T-helper 2 cell (primary cell): Measurements from ENCODE around the gene MUC5B.

Source experiments
- DNase-seq, 5 experiments: peaks; one replicate each; pipeline versions ENCODE4 v3.0.0 to v3.0.0-alpha.2; 2012 to 2022

Gene MUC5B

GRCh38 chr11:1269957-1270356 lies 47.1 kb downstream of the MUC5B start:
- no peak for DNase-seq

- DNase-seq: no peak
Measured at GRCh38 chr11:1270476-1270875, 47.6 kb downstream of the MUC5B start.

GRCh38 chr11:1271002-1271401 lies 48.1 kb downstream of the MUC5B start:
- DNase-seq: no peak

GRCh38 chr11:1271406-1271805 lies 48.5 kb downstream of the MUC5B start:
- no peak for DNase-seq

GRCh38 chr11:1271927-1272326 lies 49.1 kb downstream of the MUC5B start:
- no peak for DNase-seq

- DNase-seq: no peak
Measured at GRCh38 chr11:1272531-1272930, 49.7 kb downstream of the MUC5B start.

- DNase-seq: no peak
Measured at GRCh38 chr11:1274501-1274900, 51.6 kb downstream of the MUC5B start.

- no peak for DNase-seq
Measured at GRCh38 chr11:1275021-1275420, 52.2 kb downstream of the MUC5B start.

GRCh38 chr11:1276041-1276790 lies 53.4 kb downstream of the MUC5B start:
- DNase-seq: no peak

GRCh38 chr11:1276866-1277615 lies 54.2 kb downstream of the MUC5B start:
- DNase-seq: no peak

- DNase-seq: no peak
Measured at GRCh38 chr11:1277936-1278512, 55.2 kb downstream of the MUC5B start.

- DNase-seq: no peak
Measured at GRCh38 chr11:1278766-1279673, 56.2 kb downstream of the MUC5B start.

GRCh38 chr11:1279674-1280055 lies 56.8 kb downstream of the MUC5B start:
- no peak for DNase-seq

- no peak for DNase-seq
Measured at GRCh38 chr11:1280116-1281035, 57.5 kb downstream of the MUC5B start.

- DNase-seq: no peak
Measured at GRCh38 chr11:1281326-1281973, 58.6 kb downstream of the MUC5B start.

- DNase-seq: no peak
Measured at GRCh38 chr11:1281974-1282365, 59.1 kb downstream of the MUC5B start.

GRCh38 chr11:1283091-1283511 lies 60.2 kb downstream of the MUC5B start:
- no peak for DNase-seq

- DNase-seq: no peak
Measured at GRCh38 chr11:1283906-1284305, 61.0 kb downstream of the MUC5B start.

GRCh38 chr11:1285316-1285744 lies 62.5 kb downstream of the MUC5B start:
- no peak for DNase-seq

- DNase-seq: no peak
Measured at GRCh38 chr11:1285876-1286275, 63.0 kb downstream of the MUC5B start.

GRCh38 chr11:1287928-1288327 lies 65.1 kb downstream of the MUC5B start:
- DNase-seq: no peak
